GM12801 (cell line): ENCODE data around the gene EFHD1.

ENCODE experiments used
- TF ChIP-seq, protein P1 (sequence below): IDR thresholded peaks from one replicate; pipeline ENCODE4 v1.5.1; 2011; ENCODE audit warnings: control low read depth; ENCODE audit not compliant: insufficient read length; ENCODE audit errors: extremely low read depth

EFHD1 gene

DNA sequence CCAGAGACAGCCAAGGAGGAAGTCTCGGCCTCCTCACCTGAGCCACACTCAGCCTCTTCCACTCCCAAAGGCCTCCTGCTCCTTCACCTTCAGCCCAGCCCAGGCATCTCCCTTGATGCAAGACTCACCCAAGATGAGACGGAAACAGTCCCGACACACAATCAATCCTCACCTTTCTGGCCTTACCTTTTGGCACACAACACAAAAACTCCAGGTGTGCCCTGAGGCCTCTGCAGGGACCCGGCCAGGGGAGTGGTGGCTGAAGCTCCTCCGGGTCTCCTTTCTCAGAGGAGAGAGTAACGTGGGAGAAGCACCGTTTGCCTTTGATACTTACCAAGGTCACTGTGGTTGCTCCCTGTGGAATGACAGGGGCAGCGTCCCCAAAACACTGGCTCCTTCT lies 23.8 kb upstream of the EFHD1 start:
- TF ChIP-seq, protein P1, sequence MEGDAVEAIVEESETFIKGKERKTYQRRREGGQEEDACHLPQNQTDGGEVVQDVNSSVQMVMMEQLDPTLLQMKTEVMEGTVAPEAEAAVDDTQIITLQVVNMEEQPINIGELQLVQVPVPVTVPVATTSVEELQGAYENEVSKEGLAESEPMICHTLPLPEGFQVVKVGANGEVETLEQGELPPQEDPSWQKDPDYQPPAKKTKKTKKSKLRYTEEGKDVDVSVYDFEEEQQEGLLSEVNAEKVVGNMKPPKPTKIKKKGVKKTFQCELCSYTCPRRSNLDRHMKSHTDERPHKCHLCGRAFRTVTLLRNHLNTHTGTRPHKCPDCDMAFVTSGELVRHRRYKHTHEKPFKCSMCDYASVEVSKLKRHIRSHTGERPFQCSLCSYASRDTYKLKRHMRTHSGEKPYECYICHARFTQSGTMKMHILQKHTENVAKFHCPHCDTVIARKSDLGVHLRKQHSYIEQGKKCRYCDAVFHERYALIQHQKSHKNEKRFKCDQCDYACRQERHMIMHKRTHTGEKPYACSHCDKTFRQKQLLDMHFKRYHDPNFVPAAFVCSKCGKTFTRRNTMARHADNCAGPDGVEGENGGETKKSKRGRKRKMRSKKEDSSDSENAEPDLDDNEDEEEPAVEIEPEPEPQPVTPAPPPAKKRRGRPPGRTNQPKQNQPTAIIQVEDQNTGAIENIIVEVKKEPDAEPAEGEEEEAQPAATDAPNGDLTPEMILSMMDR = no peak

DNA sequence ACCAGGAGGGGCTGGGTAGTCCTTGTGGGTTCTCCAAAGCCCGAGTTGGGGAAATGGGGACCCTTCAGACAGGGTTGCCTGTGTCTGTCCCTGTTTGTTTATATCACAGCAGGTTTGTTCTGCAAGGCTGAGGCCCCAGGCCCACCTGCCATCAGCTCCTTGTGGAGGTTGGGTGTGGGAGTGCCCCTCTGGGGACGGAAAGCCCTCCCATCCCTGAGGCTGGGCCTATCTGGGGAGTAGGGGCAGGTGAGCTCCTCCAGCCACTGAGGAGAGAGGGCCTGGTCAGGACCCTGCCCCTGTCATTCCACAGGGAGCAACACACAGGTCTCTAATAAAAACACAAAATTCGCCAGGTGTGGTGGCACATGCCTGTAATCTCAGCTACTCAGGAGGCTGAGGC lies 23.3 kb upstream of the EFHD1 start:
- TF ChIP-seq, protein P1 = no peak

DNA sequence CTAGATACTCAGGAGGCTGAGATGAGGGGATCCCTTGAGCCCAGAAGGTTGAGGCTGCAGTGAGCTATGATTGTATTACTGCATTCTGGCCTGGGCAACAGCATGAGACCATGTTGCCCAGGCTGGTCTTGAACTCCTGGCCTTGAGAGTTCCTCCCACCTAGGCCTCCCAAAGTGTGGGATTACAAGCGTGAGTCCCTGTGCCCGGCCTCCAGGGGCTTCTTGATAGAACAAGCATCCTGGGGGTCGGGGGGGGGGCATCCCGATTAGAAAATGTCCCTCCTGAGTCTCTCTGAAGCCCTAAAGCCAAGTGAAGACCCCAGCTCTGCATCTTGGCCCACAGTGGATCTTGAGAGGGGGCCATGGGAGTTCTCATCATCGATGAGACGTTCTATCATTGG lies 22.3 kb upstream of the EFHD1 start:
- TF ChIP-seq, protein P1 = no peak

DNA sequence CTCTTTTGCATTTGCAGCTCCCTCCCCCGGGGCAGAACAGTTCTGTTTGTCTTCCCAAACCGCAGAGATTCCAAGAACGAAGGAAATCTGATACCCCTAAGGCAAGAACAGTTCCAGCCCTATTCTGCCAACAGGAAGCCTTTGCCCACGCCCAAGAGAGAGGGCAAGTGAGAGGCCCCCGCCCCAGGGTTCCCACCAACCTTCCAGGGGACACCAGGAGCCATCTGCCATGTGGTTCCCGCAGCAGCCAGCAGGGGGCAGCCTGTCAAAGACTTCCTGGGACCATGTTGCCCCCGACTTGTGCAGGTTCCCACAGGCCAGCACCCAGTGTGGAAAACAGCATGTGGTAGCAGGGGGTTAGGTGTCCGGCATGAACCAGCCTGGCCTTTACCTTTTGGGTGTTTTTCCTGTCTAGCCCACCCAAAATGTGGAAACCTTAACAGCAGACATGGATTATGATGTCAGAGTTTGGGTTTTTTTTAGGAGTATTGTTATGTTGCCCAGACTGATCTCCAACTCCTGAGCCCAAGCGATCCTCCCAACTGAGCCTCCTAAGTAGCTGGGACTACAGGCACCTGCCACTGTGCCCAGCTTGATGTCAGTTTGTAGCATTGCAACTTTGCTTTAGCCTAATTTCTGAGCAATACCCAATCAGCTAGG lies 21.7 kb upstream of the EFHD1 start:
- TF ChIP-seq, protein P1 = no peak

DNA sequence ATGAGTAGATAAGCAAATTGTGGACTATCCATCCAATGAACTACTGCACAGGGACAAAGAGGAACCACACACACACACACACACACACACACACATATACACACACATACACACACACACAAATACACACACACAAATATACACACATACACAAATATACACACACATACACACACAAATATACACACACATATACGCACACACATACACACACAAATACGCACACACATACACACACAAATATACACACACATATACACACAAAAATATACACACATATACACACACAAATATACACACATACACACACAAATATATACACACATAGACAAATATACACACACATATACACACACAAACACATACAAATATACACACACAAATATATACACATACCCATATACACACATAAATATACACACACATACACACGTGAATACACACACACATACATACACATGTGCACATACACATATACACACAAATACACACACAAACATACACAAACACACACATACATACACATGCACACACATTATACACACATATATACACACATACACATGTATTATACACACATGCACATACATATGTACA lies 19.8 kb upstream of the EFHD1 start:
- TF ChIP-seq, protein P1 = no peak

DNA sequence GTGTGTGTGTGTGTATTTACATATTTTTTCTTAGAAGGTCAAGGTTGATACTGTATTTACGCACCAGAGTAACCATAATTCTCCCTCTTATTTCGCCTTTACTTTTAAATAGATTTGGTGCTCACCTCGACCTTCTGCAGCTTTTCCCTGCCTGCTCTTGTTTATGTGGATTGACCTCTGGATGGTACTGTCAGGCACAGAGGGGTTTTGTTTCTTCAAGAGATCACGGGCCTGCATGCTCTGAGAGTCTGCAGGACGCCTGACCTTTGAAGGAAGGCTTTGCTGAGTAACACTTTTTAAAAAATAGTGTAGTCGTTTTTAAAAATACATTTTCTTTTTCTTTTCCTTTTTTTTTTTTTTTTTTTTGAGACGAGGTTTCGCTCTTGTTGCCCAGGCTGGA lies 18.1 kb upstream of the EFHD1 start:
- TF ChIP-seq, protein P1 = no peak

DNA sequence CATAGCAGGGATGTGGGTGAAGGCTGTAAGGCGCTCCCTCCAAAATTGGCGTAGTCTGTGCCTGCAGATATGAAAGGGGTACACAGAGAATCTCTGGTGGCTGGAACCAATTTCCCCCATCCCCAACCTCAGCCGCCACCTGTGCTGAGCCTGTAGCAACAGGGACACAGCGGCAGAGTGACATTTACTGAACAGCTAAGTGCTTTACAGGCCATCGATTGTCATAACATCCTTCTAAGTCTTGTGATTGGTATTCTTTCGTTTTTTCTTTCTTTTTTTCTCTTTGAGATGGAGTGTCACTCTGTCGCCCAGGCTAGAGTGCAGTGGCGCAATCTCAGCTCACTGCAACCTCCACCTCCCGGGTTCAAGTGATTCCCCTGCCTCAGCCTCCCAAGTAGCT lies 12.2 kb upstream of the EFHD1 start:
- TF ChIP-seq, protein P1 = no peak
